Ovary (tissue), 3 donors: ENCODE data around the gene GRIN2D.

ENCODE experiments used
- CTCF ChIP-seq, 3 donors: fragments of 450-650 bp in 2 of 3; fragments of 200-600 bp in 1 of 3; IDR thresholded peaks; one replicate each; pipeline versions ENCODE4 v1.5.1 to v1.8.0; 2016 to 2022; ENCODE audit warnings: antibody characterized with exemption in 3 of 3, mild to moderate bottlenecking in 1 of 3
- EP300 ChIP-seq: sonication (generic); formaldehyde crosslinking; IDR thresholded peaks from one replicate; pipeline ENCODE4 v1.6.1; 2017; ENCODE audit warnings: antibody characterized with exemption
- POLR2A ChIP-seq: fragments of 450-650 bp; IDR thresholded peaks from one replicate; pipeline ENCODE4 v1.6.1; 2017; ENCODE audit warnings: antibody characterized with exemption, mild to moderate bottlenecking, moderate library complexity
- donor health status: DM: no; HTN: no; CAD: no.

- TF ChIP-seq CTCF (IDR thresholded peaks at IDR 0.05): no peak
- no peak for TF ChIP-seq EP300
- no peak for TF ChIP-seq POLR2A
Measured at GRCh38 chr19:48373567-48373966, 19.9 kb upstream of the GRIN2D start.
